OCI-LY3 (cell line): ENCODE results near the gene UBE2J1.

Experiments
- H2AFZ ChIP-seq: fragments of 200-600, 300-600 bp; shearing (Covaris generic); 2 replicates; pipeline ENCODE4 v1.6.0; 2014; ENCODE audit warnings: antibody characterized with exemption, low read depth, low read length
- H3K27ac ChIP-seq: fragments of 200-600, 300-600 bp; sonication (generic); 2 replicates; pipeline ENCODE4 v1.5.1; 2014; ENCODE audit warnings: mild to moderate bottlenecking, low read length, moderate library complexity, mixed read lengths
- H3K27me3 ChIP-seq: fragments of 200-600, 300-600 bp; sonication (generic); 2 replicates; pipeline ENCODE4 v1.6.1; 2014; ENCODE audit warnings: low read depth, low read length, mixed read lengths
- H3K36me3 ChIP-seq: fragments of 200-600, 300-600 bp; sonication (generic); replicated peaks from 2 replicates; pipeline ENCODE3; 2014; ENCODE audit warnings: low read depth, low read length, mixed read lengths
- H3K4me1 ChIP-seq: fragments of 300-600, 200-600 bp; sonication (generic); 2 replicates; pipeline ENCODE4 v1.6.1; 2014; ENCODE audit warnings: low read length, mixed read lengths
- H3K4me2 ChIP-seq: fragments of 200-600, 300-600 bp; sonication (generic); 2 replicates; pipeline ENCODE4 v1.6.1; 2014; ENCODE audit warnings: low read length, mixed read lengths
- H3K4me3 ChIP-seq: fragments of 300-600, 200-600 bp; sonication (generic); 2 replicates; pipeline ENCODE4 v1.5.1; 2014; ENCODE audit warnings: antibody characterized with exemption, mild to moderate bottlenecking, low read length, moderate library complexity
- H3K79me2 ChIP-seq: fragments of 300-600, 200-600 bp; shearing (Covaris generic); 2 replicates; pipeline ENCODE4 v1.6.1; 2014; ENCODE audit warnings: mild to moderate bottlenecking, low read length, mixed read lengths
- H3K9ac ChIP-seq: fragments of 300-600, 200-600 bp; shearing (Covaris generic); 2 replicates; pipeline ENCODE4 v1.6.0; 2014; ENCODE audit warnings: mild to moderate bottlenecking, low read length, moderate library complexity
- H3K9me3 ChIP-seq: fragments of 200-600, 300-600 bp; shearing (Covaris generic); 2 replicates; pipeline ENCODE4 v1.6.1; 2014; ENCODE audit warnings: low read length, mixed read lengths; ENCODE audit not compliant: insufficient read depth
- H4K20me1 ChIP-seq: fragments of 200-600, 300-600 bp; sonication (generic); 2 replicates; pipeline ENCODE4 v1.6.1; 2016; ENCODE audit warnings: low read length, mixed read lengths; ENCODE audit not compliant: insufficient read depth
- CTCF ChIP-seq: fragments of 200-600, 300-600 bp; sonication (generic); IDR thresholded peaks from 2 replicates; pipeline ENCODE4 v1.5.1; 2014; ENCODE audit warnings: antibody characterized with exemption, low read length, low read depth
- EZH2phosphoT487 ChIP-seq: fragments of 200-600 bp; shearing (Covaris generic); IDR thresholded peaks from 2 replicates; pipeline ENCODE4 v1.6.1; 2018; ENCODE audit warnings: antibody characterized with exemption, mixed run types, low read depth

Gene UBE2J1

DNA sequence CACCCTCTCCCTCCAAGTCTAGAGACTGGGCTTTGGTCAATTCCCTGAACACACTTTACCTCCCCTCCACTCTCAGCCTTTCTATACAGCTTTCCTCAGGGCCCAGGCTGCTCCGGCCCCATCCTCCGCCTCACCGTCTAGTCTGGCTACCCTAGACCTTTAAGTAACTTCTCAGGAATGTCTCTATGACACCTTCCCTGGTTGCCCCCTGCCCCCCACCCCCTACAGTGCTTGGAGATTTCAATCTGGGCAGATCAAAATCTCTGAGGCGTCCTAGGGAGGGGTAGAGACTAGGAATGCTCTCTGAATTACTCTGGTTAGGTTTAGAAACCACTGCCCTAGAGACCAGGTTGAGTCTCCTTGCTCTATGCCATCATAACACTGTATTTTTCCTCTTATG, 6.1 kb downstream of the UBE2J1 start:
- TF ChIP-seq CTCF: no peak
- TF ChIP-seq EZH2phosphoT487: no peak
- Histone ChIP-seq H3K36me3 (peaks cover 11% of the 10 kb centered on the region), H2AFZ (no peak overlapping the region), H3K27ac (no peak overlapping the region), H3K9ac (no peak overlapping the region), H3K4me2 (no peak overlapping the region), H3K4me3 (no peak overlapping the region), H3K9me3 (no peaks in the 10 kb centered on the region), H3K79me2 (peaks cover 67% of the 10 kb centered on the region), H3K4me1 (peaks cover 23% of the 10 kb centered on the region), H4K20me1 (peaks cover 55% of the 10 kb centered on the region), H3K27me3 (no peaks in the 10 kb centered on the region)

GRCh38 chr6:89339565-89339964, 13.0 kb downstream of the UBE2J1 start:
- TF ChIP-seq EZH2phosphoT487 (no peak), CTCF (no peak)
- H3K4me3 ChIP-seq: no peak overlapping the region
- no peaks in the 10 kb centered on the region for H3K9me3 ChIP-seq
- no peak overlapping the region for H3K27ac ChIP-seq
- no peaks in the 10 kb centered on the region for H3K27me3 ChIP-seq
- peaks cover 15% of the 10 kb centered on the region for H3K36me3 ChIP-seq
- H3K79me2 ChIP-seq: peaks cover 7% of the 10 kb centered on the region
- H2AFZ ChIP-seq: no peak overlapping the region
- peaks cover 6% of the 10 kb centered on the region; the same call in 1 of the 2 replicates for H4K20me1 ChIP-seq
- no peak overlapping the region for H3K9ac ChIP-seq
- peaks cover 6% of the 10 kb centered on the region; the same call in 1 of the 2 replicates for H3K4me1 ChIP-seq
- no peak overlapping the region for H3K4me2 ChIP-seq

DNA sequence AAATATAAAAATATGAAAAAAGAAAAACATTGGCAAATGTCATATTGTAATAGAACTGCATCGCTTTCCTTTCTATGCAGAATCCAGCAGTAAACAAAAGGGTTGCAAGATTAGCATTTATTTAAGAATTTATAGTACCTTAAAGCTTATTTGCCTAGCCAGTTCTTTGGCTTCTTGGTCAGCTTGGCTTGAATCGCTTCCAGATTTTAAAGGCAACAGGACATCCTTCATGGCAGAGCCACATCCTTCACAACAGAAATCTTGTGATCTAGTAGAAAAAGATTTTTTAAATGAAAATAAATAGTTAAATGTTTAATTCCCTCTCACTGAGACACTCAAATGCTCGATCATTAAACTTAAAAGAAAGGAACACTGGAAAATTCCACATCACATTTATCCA, 17.4 kb downstream of the UBE2J1 start:
- Histone ChIP-seq H3K9ac (no peak overlapping the region), H3K4me1 (no peaks in the 10 kb centered on the region), H3K27ac (no peak overlapping the region), H3K4me3 (no peak overlapping the region), H3K27me3 (no peaks in the 10 kb centered on the region), H3K4me2 (no peak overlapping the region), H3K9me3 (no peaks in the 10 kb centered on the region), H3K79me2 (no peaks in the 10 kb centered on the region), H4K20me1 (no peaks in the 10 kb centered on the region), H2AFZ (no peak overlapping the region), H3K36me3 (peaks cover 23% of the 10 kb centered on the region)
- TF ChIP-seq CTCF (no peak), EZH2phosphoT487 (no peak)

GRCh38 chr6:89330910-89331309, 21.6 kb downstream of the UBE2J1 start:
- Histone ChIP-seq H3K4me3 (no peak overlapping the region), H3K9ac (no peak overlapping the region), H2AFZ (no peak overlapping the region), H4K20me1 (no peaks in the 10 kb centered on the region), H3K27me3 (no peaks in the 10 kb centered on the region), H3K4me1 (no peaks in the 10 kb centered on the region), H3K9me3 (no peaks in the 10 kb centered on the region), H3K27ac (no peak overlapping the region), H3K79me2 (no peaks in the 10 kb centered on the region), H3K4me2 (no peak overlapping the region), H3K36me3 (peaks cover 24% of the 10 kb centered on the region)
- no peak for TF ChIP-seq EZH2phosphoT487
- no peak for TF ChIP-seq CTCF
